Neural cell (in vitro differentiated cells): ENCODE measurements around the gene PLEKHA7. TPM values are rescaled to one million over a fixed set of nuclear protein-coding genes. Genes with fewer than 3 reads are reported as not detected.

Source experiments
- H2AFZ ChIP-seq: fragments of 200-600, 300-800 bp; sonication (generic), shearing (Covaris generic); 2 replicates; pipeline ENCODE4 v1.6.0; 2014; ENCODE audit warnings: low read depth, mild to moderate bottlenecking, antibody characterized with exemption, low read length, moderate library complexity
- H3F3A ChIP-seq: fragments of 200-600 bp; shearing (Covaris generic); 2 replicates; pipeline ENCODE4 v1.6.1; 2016; ENCODE audit warnings: mild to moderate bottlenecking, moderate library complexity, mixed read lengths, antibody characterized with exemption, low read length; ENCODE audit not compliant: insufficient read depth, poor library complexity, severe bottlenecking
- H3K27ac ChIP-seq: fragments of 200-600, 300-800 bp; sonication (generic), shearing (Covaris generic); 2 replicates; pipeline ENCODE4 v1.5.1; 2014; ENCODE audit warnings: mild to moderate bottlenecking, low read length, moderate library complexity
- H3K27me3 ChIP-seq: fragments of 300-800, 200-600 bp; sonication (generic), shearing (Covaris generic); 2 replicates; pipeline ENCODE4 v1.6.0; 2014; ENCODE audit warnings: mild to moderate bottlenecking, low read depth, low read length, moderate library complexity; ENCODE audit not compliant: insufficient read depth
- H3K36me3 ChIP-seq: fragments of 300-800, 200-600 bp; sonication (generic), shearing (Covaris generic); 2 replicates; pipeline ENCODE4 v1.5.1; 2014; ENCODE audit warnings: mild to moderate bottlenecking, antibody characterized with exemption, low read length, moderate library complexity; ENCODE audit not compliant: insufficient read depth
- H3K4me2 ChIP-seq: fragments of 300-800, 200-600 bp; sonication (generic), shearing (Covaris generic); 2 replicates; pipeline ENCODE4 v1.6.0; 2014; ENCODE audit warnings: mild to moderate bottlenecking, low read length
- H3K4me3 ChIP-seq: fragments of 300-800, 200-600 bp; sonication (generic), shearing (Covaris generic); 2 replicates; pipeline ENCODE4 v1.5.1; 2014; ENCODE audit warnings: mild to moderate bottlenecking, low read length, moderate library complexity
- H3K79me2 ChIP-seq: fragments of 200-600 bp; shearing (Covaris generic); replicated peaks from 2 replicates; pipeline ENCODE4 v1.6.0; 2014; ENCODE audit warnings: mild to moderate bottlenecking, low read length, moderate library complexity; ENCODE audit not compliant: insufficient read depth
- H3K9ac ChIP-seq: fragments of 300-800, 200-600 bp; sonication (generic), shearing (Covaris generic); 2 replicates; pipeline ENCODE4 v1.6.1; 2016; ENCODE audit warnings: mild to moderate bottlenecking, low read length, mixed read lengths
- H3K9me2 ChIP-seq: fragments of 200-600 bp; shearing (Covaris generic); 2 replicates; pipeline ENCODE4 v1.6.1; 2016; ENCODE audit warnings: mild to moderate bottlenecking, low read length, mixed read lengths; ENCODE audit not compliant: insufficient read depth
- H3K9me3 ChIP-seq: fragments of 200-600, 300-800 bp; sonication (generic), shearing (Covaris generic); 2 replicates; pipeline ENCODE4 v1.6.1; 2016; ENCODE audit warnings: mild to moderate bottlenecking, mixed run types, low read length, moderate library complexity, mixed read lengths
- H4K20me1 ChIP-seq: fragments of 200-600 bp; shearing (Covaris generic); 2 replicates; pipeline ENCODE4 v1.6.1; 2016; ENCODE audit warnings: mild to moderate bottlenecking, mixed run types; ENCODE audit not compliant: insufficient read depth
- EP300 ChIP-seq: fragments of 450-650 bp; conservative IDR thresholded peaks from 2 replicates; pipeline ENCODE4 v1.6.1; 2014; ENCODE audit warnings: antibody characterized with exemption, mild to moderate bottlenecking, moderate library complexity; ENCODE audit not compliant: poor library complexity, severe bottlenecking
- EZH2 ChIP-seq: fragments of 200-600, 300-800 bp; shearing (Covaris generic), sonication (generic); IDR thresholded peaks from 2 replicates; pipeline ENCODE4 v1.6.1; 2014; ENCODE audit warnings: antibody characterized with exemption, low read length, borderline replicate concordance, mild to moderate bottlenecking; ENCODE audit not compliant: insufficient read depth, poor library complexity, severe bottlenecking
- MXI1 ChIP-seq: fragments of 450-650 bp; conservative IDR thresholded peaks from 2 replicates; pipeline ENCODE4 v1.6.1; 2014; ENCODE audit warnings: antibody characterized with exemption, mild to moderate bottlenecking; ENCODE audit not compliant: poor library complexity, severe bottlenecking
- POLR2AphosphoS5 ChIP-seq: IDR thresholded peaks from 2 replicates; pipeline ENCODE4 v1.6.1; 2012
- RAD21 ChIP-seq: fragments of 450-650 bp; conservative IDR thresholded peaks from 2 replicates; pipeline ENCODE4 v1.6.1; 2014; ENCODE audit warnings: antibody characterized with exemption, mild to moderate bottlenecking, moderate library complexity
- SMC3 ChIP-seq: fragments of 450-650 bp; conservative IDR thresholded peaks from 2 replicates; pipeline ENCODE4 v1.6.1; 2014; ENCODE audit warnings: antibody characterized with exemption, mild to moderate bottlenecking, moderate library complexity; ENCODE audit not compliant: poor library complexity
- TAF1 ChIP-seq: IDR thresholded peaks from 2 replicates; pipeline ENCODE4 v1.6.1; 2012; ENCODE audit warnings: low read depth
- polyA plus RNA-seq: library from polyadenylated mRNA; depleted of rRNA; stranded (reverse); fragments of >200 nt; gene quantifications from 2 replicates; pipeline ENCODE4 v1.2.3, GENCODE V29; 2014
- TF ChIP-seq, protein P1 (sequence below): IDR thresholded peaks from 2 replicates; pipeline ENCODE4 v1.6.1; 2012; ENCODE audit warnings: borderline replicate concordance
- TF ChIP-seq, protein P2 (sequence below): fragments of 450-650 bp; IDR thresholded peaks from 2 replicates; pipeline ENCODE4 v1.5.1; 2014; ENCODE audit warnings: antibody characterized with exemption, mild to moderate bottlenecking, moderate library complexity; ENCODE audit not compliant: poor library complexity, severe bottlenecking

The PLEKHA7 gene
- polyA plus RNA-seq, 1 donor from 2014 or later = 45.7 TPM

DNA sequence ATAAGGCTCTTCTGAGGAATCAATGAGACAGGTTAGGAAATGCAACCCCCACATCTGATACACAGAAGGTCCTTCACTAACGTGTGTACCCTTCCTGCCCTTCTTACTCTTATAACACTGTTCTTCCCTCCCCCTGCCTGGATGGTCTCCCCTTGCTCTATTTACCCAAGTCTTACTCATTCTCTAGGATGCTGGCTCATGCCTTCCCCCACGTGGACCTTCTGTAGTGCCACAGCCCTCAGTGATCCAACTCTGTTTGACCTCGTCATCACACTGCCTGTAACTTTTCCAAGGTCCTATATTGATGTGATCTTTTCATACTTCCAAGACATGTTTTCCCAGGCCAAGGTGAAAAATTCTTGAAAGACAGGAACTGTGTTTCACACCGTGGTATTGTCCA lies 195.9 kb downstream of the PLEKHA7 start:
- H3K27me3 ChIP-seq = no peaks in the 10 kb centered on the region
- no peaks in the 10 kb centered on the region for H3K9me2 ChIP-seq
- H3K4me2 ChIP-seq = no peak overlapping the region
- peaks cover 7% of the 10 kb centered on the region for H3K36me3 ChIP-seq
- H4K20me1 ChIP-seq = no peaks in the 10 kb centered on the region
- H3K4me3 ChIP-seq = no peak overlapping the region
- no peak overlapping the region for H2AFZ ChIP-seq
- no peak overlapping the region for H3K9ac ChIP-seq
- no peaks in the 10 kb centered on the region for H3K9me3 ChIP-seq
- no peak overlapping the region for H3K27ac ChIP-seq
- H3F3A ChIP-seq = no peaks in the 10 kb centered on the region
- TF ChIP-seq, protein P1, sequence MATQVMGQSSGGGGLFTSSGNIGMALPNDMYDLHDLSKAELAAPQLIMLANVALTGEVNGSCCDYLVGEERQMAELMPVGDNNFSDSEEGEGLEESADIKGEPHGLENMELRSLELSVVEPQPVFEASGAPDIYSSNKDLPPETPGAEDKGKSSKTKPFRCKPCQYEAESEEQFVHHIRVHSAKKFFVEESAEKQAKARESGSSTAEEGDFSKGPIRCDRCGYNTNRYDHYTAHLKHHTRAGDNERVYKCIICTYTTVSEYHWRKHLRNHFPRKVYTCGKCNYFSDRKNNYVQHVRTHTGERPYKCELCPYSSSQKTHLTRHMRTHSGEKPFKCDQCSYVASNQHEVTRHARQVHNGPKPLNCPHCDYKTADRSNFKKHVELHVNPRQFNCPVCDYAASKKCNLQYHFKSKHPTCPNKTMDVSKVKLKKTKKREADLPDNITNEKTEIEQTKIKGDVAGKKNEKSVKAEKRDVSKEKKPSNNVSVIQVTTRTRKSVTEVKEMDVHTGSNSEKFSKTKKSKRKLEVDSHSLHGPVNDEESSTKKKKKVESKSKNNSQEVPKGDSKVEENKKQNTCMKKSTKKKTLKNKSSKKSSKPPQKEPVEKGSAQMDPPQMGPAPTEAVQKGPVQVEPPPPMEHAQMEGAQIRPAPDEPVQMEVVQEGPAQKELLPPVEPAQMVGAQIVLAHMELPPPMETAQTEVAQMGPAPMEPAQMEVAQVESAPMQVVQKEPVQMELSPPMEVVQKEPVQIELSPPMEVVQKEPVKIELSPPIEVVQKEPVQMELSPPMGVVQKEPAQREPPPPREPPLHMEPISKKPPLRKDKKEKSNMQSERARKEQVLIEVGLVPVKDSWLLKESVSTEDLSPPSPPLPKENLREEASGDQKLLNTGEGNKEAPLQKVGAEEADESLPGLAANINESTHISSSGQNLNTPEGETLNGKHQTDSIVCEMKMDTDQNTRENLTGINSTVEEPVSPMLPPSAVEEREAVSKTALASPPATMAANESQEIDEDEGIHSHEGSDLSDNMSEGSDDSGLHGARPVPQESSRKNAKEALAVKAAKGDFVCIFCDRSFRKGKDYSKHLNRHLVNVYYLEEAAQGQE = no peak
- TF ChIP-seq SMC3 (no peak), TAF1 (no peak), MXI1 (no peak), RAD21 (no peak), POLR2AphosphoS5 (no peak), EP300 (no peak), EZH2 (no peak)
- TF ChIP-seq, protein P2, sequence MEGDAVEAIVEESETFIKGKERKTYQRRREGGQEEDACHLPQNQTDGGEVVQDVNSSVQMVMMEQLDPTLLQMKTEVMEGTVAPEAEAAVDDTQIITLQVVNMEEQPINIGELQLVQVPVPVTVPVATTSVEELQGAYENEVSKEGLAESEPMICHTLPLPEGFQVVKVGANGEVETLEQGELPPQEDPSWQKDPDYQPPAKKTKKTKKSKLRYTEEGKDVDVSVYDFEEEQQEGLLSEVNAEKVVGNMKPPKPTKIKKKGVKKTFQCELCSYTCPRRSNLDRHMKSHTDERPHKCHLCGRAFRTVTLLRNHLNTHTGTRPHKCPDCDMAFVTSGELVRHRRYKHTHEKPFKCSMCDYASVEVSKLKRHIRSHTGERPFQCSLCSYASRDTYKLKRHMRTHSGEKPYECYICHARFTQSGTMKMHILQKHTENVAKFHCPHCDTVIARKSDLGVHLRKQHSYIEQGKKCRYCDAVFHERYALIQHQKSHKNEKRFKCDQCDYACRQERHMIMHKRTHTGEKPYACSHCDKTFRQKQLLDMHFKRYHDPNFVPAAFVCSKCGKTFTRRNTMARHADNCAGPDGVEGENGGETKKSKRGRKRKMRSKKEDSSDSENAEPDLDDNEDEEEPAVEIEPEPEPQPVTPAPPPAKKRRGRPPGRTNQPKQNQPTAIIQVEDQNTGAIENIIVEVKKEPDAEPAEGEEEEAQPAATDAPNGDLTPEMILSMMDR = no peak
- no peaks in the 10 kb centered on the region for H3K79me2 ChIP-seq

DNA sequence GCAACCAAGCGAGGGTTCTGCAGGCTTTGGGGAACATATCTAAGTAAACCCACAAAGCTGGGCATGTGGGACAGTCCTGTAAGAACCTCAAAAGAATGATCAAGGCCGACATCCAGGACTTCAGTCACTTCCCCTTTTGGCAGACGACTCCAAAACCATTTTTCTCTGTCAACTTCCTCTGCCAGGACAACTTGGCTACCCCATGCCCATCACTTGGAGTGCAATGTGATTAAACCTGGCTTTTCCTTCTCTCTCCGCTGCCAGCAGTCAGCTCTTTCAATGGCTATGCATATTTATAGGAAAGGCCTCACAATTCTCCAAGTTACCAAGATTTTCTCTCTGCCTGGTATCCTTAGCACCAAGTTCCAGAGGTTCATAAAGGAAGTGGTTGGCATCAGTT lies 196.9 kb downstream of the PLEKHA7 start:
- Histone ChIP-seq H3K27me3 (no peaks in the 10 kb centered on the region), H3K27ac (no peak overlapping the region), H3K9me3 (no peaks in the 10 kb centered on the region)

More for the DNA sequence above, 196.9 kb downstream of the PLEKHA7 start:
- Histone ChIP-seq H3K4me3 (no peak overlapping the region), H3F3A (no peaks in the 10 kb centered on the region), H3K9me2 (no peaks in the 10 kb centered on the region), H4K20me1 (no peaks in the 10 kb centered on the region), H2AFZ (no peak overlapping the region), H3K9ac (no peak overlapping the region), H3K79me2 (no peaks in the 10 kb centered on the region), H3K36me3 (peaks cover 11% of the 10 kb centered on the region), H3K4me2 (no peak overlapping the region)
- no peak for TF ChIP-seq MXI1
